Activated naive CD8-positive, alpha-beta T cell treated with anti-CD3 and anti-CD28 coated beads for 36 hours (primary cell): ENCODE measurements around the gene STARD3. TPM values are rescaled to one million over a fixed set of nuclear protein-coding genes. Genes with fewer than 3 reads are reported as not detected.
A peak's percentile ranks its signal among the peaks of the same experiment; 100 is the strongest.
"Not testable (repeated sequence)": the region's sequence is repeated elsewhere in the genome, so short reads cannot be mapped to it uniquely, and the experiment has no call there.

Experiments used
- DNase-seq: peaks from one replicate; pipeline ENCODE4 v3.0.0; 2021
- H3K27ac Mint-ChIP-seq: one replicate; pipeline ENCODE4 v1.8.0; 2022; ENCODE audit warnings: mild to moderate bottlenecking, moderate library complexity, mixed read lengths
- H3K27me3 Mint-ChIP-seq: one replicate; pipeline ENCODE4 v1.8.0; 2022; ENCODE audit warnings: mild to moderate bottlenecking, mixed read lengths
- H3K36me3 Mint-ChIP-seq: one replicate; pipeline ENCODE4 v1.8.0; 2021; ENCODE audit warnings: mild to moderate bottlenecking, mixed read lengths
- H3K4me1 Mint-ChIP-seq: one replicate; pipeline ENCODE4 v1.8.0; 2021; ENCODE audit warnings: mixed read lengths
- H3K4me3 Mint-ChIP-seq: one replicate; pipeline ENCODE4 v1.8.0; 2022; ENCODE audit warnings: mild to moderate bottlenecking, moderate library complexity, mixed read lengths
- H3K9me3 Mint-ChIP-seq: one replicate; pipeline ENCODE4 v1.8.0; 2022; ENCODE audit warnings: mixed read lengths
- total RNA-seq, 2 experiments: library from RNA; stranded (reverse); gene quantifications; one replicate each; pipeline ENCODE4 v1.2.3, GENCODE V29; 2021

The STARD3 gene
- total RNA-seq, 2 experiments from 2014 or later, result 47.9 to 53.2 TPM

- Mint-ChIP-seq H3K4me3 (peak overlapping the region; percentile 87), H3K36me3 (peaks cover 3% of the 10 kb centered on the region), H3K9me3 (no peaks in the 10 kb centered on the region), H3K4me1 (peaks cover 19% of the 10 kb centered on the region), H3K27ac (peak overlapping the region; percentile 90), H3K27me3 (no peaks in the 10 kb centered on the region)
- DNase-seq, result no peak
Observed at GRCh38 chr17:39688475-39688835, 51.5 kb downstream of the STARD3 start.

GRCh38 chr17:39688945-39689344 lies 52.0 kb downstream of the STARD3 start:
- Mint-ChIP-seq H3K9me3 (no peaks in the 10 kb centered on the region), H3K27me3 (no peaks in the 10 kb centered on the region), H3K4me1 (peaks cover 19% of the 10 kb centered on the region), H3K36me3 (peaks cover 3% of the 10 kb centered on the region), H3K27ac (peak overlapping the region; percentile 90), H3K4me3 (peak overlapping the region; percentile 87)
- DNase-seq, result no peak

GRCh38 chr17:39694593-39694992 lies 57.6 kb downstream of the STARD3 start:
- H3K27ac Mint-ChIP-seq, result no peak overlapping the region

GRCh38 chr17:39695089-39695474 lies 58.1 kb downstream of the STARD3 start:
- Mint-ChIP-seq H3K4me3 (no peak overlapping the region), H3K36me3 (no peaks in the 10 kb centered on the region), H3K27ac (no peak overlapping the region), H3K9me3 (no peaks in the 10 kb centered on the region), H3K4me1 (peaks cover 3% of the 10 kb centered on the region), H3K27me3 (peaks cover 18% of the 10 kb centered on the region)
- DNase-seq, result no peak

More at GRCh38 chr17:39694593-39694992, 57.6 kb downstream of the STARD3 start:
- Mint-ChIP-seq H3K9me3 (no peaks in the 10 kb centered on the region), H3K27me3 (peaks cover 14% of the 10 kb centered on the region), H3K36me3 (no peaks in the 10 kb centered on the region), H3K4me3 (no peak overlapping the region), H3K4me1 (peaks cover under 1% of the 10 kb centered on the region)
- no peak for DNase-seq

- H3K4me1 Mint-ChIP-seq, result peaks cover 3% of the 10 kb centered on the region
Observed at GRCh38 chr17:39696731-39697130, 59.8 kb downstream of the STARD3 start.

GRCh38 chr17:39697961-39698360 lies 61.0 kb downstream of the STARD3 start:
- H3K4me1 Mint-ChIP-seq, result peaks cover 3% of the 10 kb centered on the region
- no peak for DNase-seq
- no peaks in the 10 kb centered on the region for H3K9me3 Mint-ChIP-seq
- H3K27ac Mint-ChIP-seq, result no peak overlapping the region
- no peak overlapping the region for H3K4me3 Mint-ChIP-seq
- no peaks in the 10 kb centered on the region for H3K36me3 Mint-ChIP-seq
- H3K27me3 Mint-ChIP-seq, result peaks cover 40% of the 10 kb centered on the region

More at GRCh38 chr17:39696731-39697130, 59.8 kb downstream of the STARD3 start:
- Mint-ChIP-seq H3K36me3 (no peaks in the 10 kb centered on the region), H3K27ac (no peak overlapping the region), H3K4me3 (no peak overlapping the region), H3K27me3 (peaks cover 31% of the 10 kb centered on the region), H3K9me3 (no peaks in the 10 kb centered on the region)
- no peak for DNase-seq

GRCh38 chr17:39699157-39699817 lies 62.3 kb downstream of the STARD3 start:
- H3K4me3 Mint-ChIP-seq, result peak overlapping the region; percentile 40

GRCh38 chr17:39699818-39700147 lies 62.8 kb downstream of the STARD3 start, which contains the start of gene ERBB2:
Gene ERBB2, plus strand, starts transcription at chr17:39700064. Its CDS starts 175 bp downstream, at chr17:39700239.
- Mint-ChIP-seq H3K4me1 (peaks cover 6% of the 10 kb centered on the region), H3K27ac (no peak within 1 kb of the TSS), H3K4me3 (peak within 1 kb of the TSS; percentile 40), H3K27me3 (peaks cover 40% of the 10 kb centered on the region), H3K9me3 (no peaks in the 10 kb centered on the region), H3K36me3 (no peaks in the 10 kb centered on the region)
- no peak for DNase-seq

More at GRCh38 chr17:39699157-39699817, 62.3 kb downstream of the STARD3 start:
- H3K36me3 Mint-ChIP-seq, H3K9me3 Mint-ChIP-seq, DNase-seq, H3K27ac Mint-ChIP-seq, H3K4me1 Mint-ChIP-seq: not testable (repeated sequence)
- H3K27me3 Mint-ChIP-seq, result peaks cover 40% of the 10 kb centered on the region

- Mint-ChIP-seq H3K36me3 (no peaks in the 10 kb centered on the region), H3K27ac (no peak overlapping the region), H3K9me3 (no peaks in the 10 kb centered on the region), H3K4me3 (peak overlapping the region; percentile 5), H3K4me1 (peaks cover 6% of the 10 kb centered on the region), H3K27me3 (peaks cover 40% of the 10 kb centered on the region)
- no peak for DNase-seq
Observed at GRCh38 chr17:39700148-39700987, 63.4 kb downstream of the STARD3 start.

GRCh38 chr17:39701012-39701783 lies 64.3 kb downstream of the STARD3 start:
- DNase-seq, result no peak
- Mint-ChIP-seq H3K9me3 (no peaks in the 10 kb centered on the region), H3K4me3 (peak overlapping the region; percentile 5), H3K4me1 (peaks cover 6% of the 10 kb centered on the region), H3K27me3 (peaks cover 40% of the 10 kb centered on the region), H3K27ac (no peak overlapping the region), H3K36me3 (no peaks in the 10 kb centered on the region)

GRCh38 chr17:39701784-39702422 lies 65.0 kb downstream of the STARD3 start:
- no peak overlapping the region for H3K4me3 Mint-ChIP-seq
- no peaks in the 10 kb centered on the region for H3K36me3 Mint-ChIP-seq
- DNase-seq, result no peak
- H3K27me3 Mint-ChIP-seq, result peaks cover 40% of the 10 kb centered on the region
- H3K9me3 Mint-ChIP-seq, result no peaks in the 10 kb centered on the region
- peaks cover 8% of the 10 kb centered on the region for H3K4me1 Mint-ChIP-seq
- no peak overlapping the region for H3K27ac Mint-ChIP-seq

GRCh38 chr17:39702901-39703893 lies 66.3 kb downstream of the STARD3 start:
- Mint-ChIP-seq H3K9me3 (no peaks in the 10 kb centered on the region), H3K27me3 (peaks cover 36% of the 10 kb centered on the region), H3K4me3 (no peak overlapping the region), H3K36me3 (no peaks in the 10 kb centered on the region), H3K27ac (no peak overlapping the region), H3K4me1 (peaks cover 13% of the 10 kb centered on the region)
- no peak for DNase-seq

- no peak for DNase-seq
- Mint-ChIP-seq H3K36me3 (no peaks in the 10 kb centered on the region), H3K4me1 (peaks cover 13% of the 10 kb centered on the region), H3K9me3 (no peaks in the 10 kb centered on the region), H3K4me3 (no peak overlapping the region), H3K27ac (no peak overlapping the region), H3K27me3 (peaks cover 33% of the 10 kb centered on the region)
Observed at GRCh38 chr17:39703913-39704312, 67.0 kb downstream of the STARD3 start.
